Measurements from ENCODE around the gene GPR137. TPM values are rescaled to one million over a fixed set of nuclear protein-coding genes. Genes with fewer than 3 reads are reported as not detected.

Gene GPR137
- polyA plus RNA-seq (34.1 and 40.1 TPM in 2 replicates), polyA minus RNA-seq (22.3 and 22.4 TPM in 2 replicates)

GRCh38 chr11:64284962-64285884, at the start of gene GPR137:
TSS of gene GPR137 (plus strand) at chr11:64285848. CDS start at chr11:64286525, 677 bp downstream.
- Histone ChIP-seq H3K79me2 (replicated peaks; ENCODE audit: insufficient read depth, low read length) (peaks cover 11% of the 10 kb centered on the region), H3K4me2 (ENCODE audit: low read length) (peak within 1 kb of the TSS; percentile 81), H3K9ac (ENCODE audit: low read length) (peak within 1 kb of the TSS; percentile 93), H3K4me3 (ENCODE audit: low read length) (peak within 1 kb of the TSS; percentile 90), H3K36me3 (ENCODE audit: insufficient read depth, low read length) (no peaks in the 10 kb centered on the region), H4K20me1 (ENCODE audit: insufficient read depth) (no peaks in the 10 kb centered on the region), H3K9me3 (ENCODE audit: low read length) (no peaks in the 10 kb centered on the region), H3K9me2 (ENCODE audit: insufficient read depth, low read length) (no peaks in the 10 kb centered on the region), H2AFZ (ENCODE audit: low read depth, low read length) (peak within 1 kb of the TSS; percentile 65), H3K27ac (ENCODE audit: low read length) (peak within 1 kb of the TSS; percentile 92), H3K27me3 (ENCODE audit: insufficient read depth, low read depth, low read length) (peaks cover 10% of the 10 kb centered on the region), H3F3A (ENCODE audit: insufficient read depth, low read length, poor library complexity, severe bottlenecking) (no peaks in the 10 kb centered on the region)
- TF ChIP-seq SMC3 (conservative IDR thresholded peaks at IDR 0.05; ENCODE audit: poor library complexity) (peak; percentile 27), EP300 (conservative IDR thresholded peaks at IDR 0.05; ENCODE audit: poor library complexity, severe bottlenecking) (no peak), POLR2AphosphoS5 (IDR thresholded peaks at IDR 0.05) (peak; percentile 48), CTCF (IDR thresholded peaks at IDR 0.05; ENCODE audit: poor library complexity, severe bottlenecking) (no peak), EZH2 (IDR thresholded peaks at IDR 0.05; ENCODE audit: borderline replicate concordance, insufficient read depth, low read length, poor library complexity, severe bottlenecking) (no peak), MXI1 (conservative IDR thresholded peaks at IDR 0.05; ENCODE audit: poor library complexity, severe bottlenecking) (peak; percentile 25)

- H3K4me2 ChIP-seq (ENCODE audit: low read length), result no peak overlapping the region
- H2AFZ ChIP-seq (ENCODE audit: low read depth, low read length), result no peak overlapping the region
- H3K27me3 ChIP-seq (ENCODE audit: insufficient read depth, low read depth, low read length), result peaks cover 8% of the 10 kb centered on the region
- H3K9me2 ChIP-seq (ENCODE audit: insufficient read depth, low read length), result no peaks in the 10 kb centered on the region
- H3K79me2 ChIP-seq (replicated peaks; ENCODE audit: insufficient read depth, low read length), result no peaks in the 10 kb centered on the region
- no peaks in the 10 kb centered on the region for H4K20me1 ChIP-seq (ENCODE audit: insufficient read depth)
- H3K9ac ChIP-seq (ENCODE audit: low read length), result no peak overlapping the region
- TF ChIP-seq EP300 (conservative IDR thresholded peaks at IDR 0.05; ENCODE audit: poor library complexity, severe bottlenecking), result no peak
- TF ChIP-seq SMC3 (conservative IDR thresholded peaks at IDR 0.05; ENCODE audit: poor library complexity), result no peak
- no peak for TF ChIP-seq MXI1 (conservative IDR thresholded peaks at IDR 0.05; ENCODE audit: poor library complexity, severe bottlenecking)
- no peak for TF ChIP-seq RAD21 (conservative IDR thresholded peaks at IDR 0.05)
- TF ChIP-seq POLR2AphosphoS5 (IDR thresholded peaks at IDR 0.05), result no peak
- no peak for TF ChIP-seq REST (IDR thresholded peaks at IDR 0.05; ENCODE audit: borderline replicate concordance)
- no peak for TF ChIP-seq TAF1 (IDR thresholded peaks at IDR 0.05; ENCODE audit: low read depth)
- TF ChIP-seq EZH2 (IDR thresholded peaks at IDR 0.05; ENCODE audit: borderline replicate concordance, insufficient read depth, low read length, poor library complexity, severe bottlenecking), result no peak
- H3K36me3 ChIP-seq (ENCODE audit: insufficient read depth, low read length), result no peaks in the 10 kb centered on the region
- H3K9me3 ChIP-seq (ENCODE audit: low read length), result no peaks in the 10 kb centered on the region
- H3K4me3 ChIP-seq (ENCODE audit: low read length), result no peak overlapping the region
- no peak overlapping the region for H3K27ac ChIP-seq (ENCODE audit: low read length)
- no peaks in the 10 kb centered on the region for H3F3A ChIP-seq (ENCODE audit: insufficient read depth, low read length, poor library complexity, severe bottlenecking)
Measured at GRCh38 chr11:64237484-64237951, 48.1 kb upstream of the GPR137 start.

All from neural cell (in vitro differentiated cells).